Gastroesophageal sphincter (tissue), 4 donors: ENCODE results near the gene EPHA5. TPM values are rescaled to one million over a fixed set of nuclear protein-coding genes. Genes with fewer than 3 reads are reported as not detected.

Experiments used
- ATAC-seq: fragments of 150-250 bp; one replicate; pipeline ENCODE4 v1.9.1; 2016; ENCODE audit warnings: mild to moderate bottlenecking, moderate library complexity
- H3K27ac ChIP-seq, 4 donors: fragments of 200-600 bp; sonication (generic) in 3 of 4; 1 replicate in 3 of 4; 2 replicates in 1 of 4; pipeline ENCODE4 v1.5.1; 2016 to 2019
- H3K27me3 ChIP-seq: fragments of 200-600 bp; sonication (generic); one replicate; pipeline ENCODE4 v1.5.1; 2019
- H3K36me3 ChIP-seq, 2 donors: fragments of 200-600 bp; sonication (generic); one replicate each; pipeline ENCODE4 v1.5.1; 2019; ENCODE audit warnings: control low read depth in 1 of 2
- H3K4me1 ChIP-seq, 3 donors: fragments of 200-600 bp; sonication (generic); 1 replicate in 2 of 3; 2 replicates in 1 of 3; pipeline ENCODE4 v1.5.1; 2016 to 2019; ENCODE audit warnings: control low read depth in 2 of 3
- H3K4me3 ChIP-seq, 2 donors: fragments of 200-600 bp; sonication (generic); one replicate each; pipeline ENCODE4 v1.5.1; 2019; ENCODE audit warnings: mild to moderate bottlenecking in 1 of 2, moderate library complexity in 1 of 2
- H3K9me3 ChIP-seq, 3 donors: fragments of 200-600 bp; sonication (generic); one replicate each; pipeline ENCODE4 v1.5.1; 2017 to 2019; ENCODE audit warnings: control low read depth in 2 of 3
- EP300 ChIP-seq: sonication (generic); formaldehyde crosslinking; IDR thresholded peaks from one replicate; pipeline ENCODE4 v1.6.1; 2017; ENCODE audit warnings: antibody characterized with exemption, mild to moderate bottlenecking
- POLR2A ChIP-seq, 2 donors: fragments of 450-650 bp; IDR thresholded peaks; one replicate each; pipeline ENCODE4 v1.6.1; 2017; ENCODE audit warnings: antibody characterized with exemption in 2 of 2, mild to moderate bottlenecking in 2 of 2, moderate library complexity in 1 of 2
- POLR2AphosphoS5 ChIP-seq: sonication (generic); formaldehyde crosslinking; IDR thresholded peaks from one replicate; pipeline ENCODE4 v1.6.1; 2017; ENCODE audit warnings: antibody characterized with exemption
- WGBS, 2 donors: methylation state at CpG; one replicate each; pipeline ENCODE4 v1.1.5; 2018; ENCODE audit warnings: low coverage in 1 of 2; 5-methylcytosine and 5-hydroxymethylcytosine counted together
- total RNA-seq, 4 donors: library from RNA; depleted of rRNA; stranded (reverse); fragments of >200 nt; gene quantifications; one replicate each; pipeline ENCODE4 v1.1.0, GENCODE V29; 2016
- TF ChIP-seq, protein P1 (sequence below), 4 experiments: fragments of 200-600 bp in 2 of 4; fragments of 450-650 bp in 2 of 4; sonication (generic) in 1 of 4; IDR thresholded peaks; one replicate each; pipeline ENCODE4 v1.5.1; 2017 to 2019; ENCODE audit warnings: antibody characterized with exemption in 4 of 4, mild to moderate bottlenecking in 2 of 4, moderate library complexity in 2 of 4

The EPHA5 gene
- under 1 TPM; 0.10 to 0.78 (median 0.50) TPM for total RNA-seq

DNA sequence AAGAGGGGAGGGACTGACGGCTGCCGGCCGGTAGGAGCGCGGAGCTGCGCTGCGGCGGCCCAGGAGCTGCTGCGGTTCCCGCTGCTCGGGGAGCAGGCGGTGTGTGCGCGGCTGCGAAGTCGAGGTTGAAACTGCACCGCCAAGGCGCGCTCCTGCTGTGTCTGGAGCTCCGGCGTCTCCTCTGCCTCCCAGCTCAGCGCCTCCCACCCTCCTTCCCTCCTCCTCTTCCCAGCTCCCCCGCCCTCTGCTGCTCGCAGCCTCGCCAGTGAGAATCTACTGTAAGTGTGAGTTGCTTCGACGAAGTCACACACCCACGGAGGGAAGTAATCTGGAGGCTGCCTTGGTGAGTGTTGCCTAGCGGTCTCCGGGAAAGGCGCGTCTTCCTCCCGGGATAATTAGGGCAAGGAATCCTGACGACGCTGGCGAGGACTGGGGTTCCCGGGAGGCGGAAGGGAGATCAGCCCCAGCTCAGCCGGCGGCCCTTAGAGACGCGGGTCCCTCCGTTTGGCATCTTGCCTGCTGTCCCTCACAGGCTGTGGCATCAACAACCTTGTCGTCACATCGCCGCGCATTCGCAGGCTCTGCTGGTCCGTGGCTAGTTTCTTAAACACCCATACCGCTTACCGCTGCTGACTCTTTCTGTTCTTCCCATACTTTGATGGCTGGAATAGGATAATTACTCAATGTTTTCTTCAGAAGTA is at the start of gene EPHA5:
TSS of gene EPHA5 (minus strand) at position 159 of the 701 bp plus-strand sequence. CDS start 747 bp downstream, outside the sequence.
- TF ChIP-seq POLR2AphosphoS5, result peak; percentile 15
- no peak for TF ChIP-seq POLR2A (IDR thresholded peaks at IDR 0.05)
- TF ChIP-seq, protein P1, sequence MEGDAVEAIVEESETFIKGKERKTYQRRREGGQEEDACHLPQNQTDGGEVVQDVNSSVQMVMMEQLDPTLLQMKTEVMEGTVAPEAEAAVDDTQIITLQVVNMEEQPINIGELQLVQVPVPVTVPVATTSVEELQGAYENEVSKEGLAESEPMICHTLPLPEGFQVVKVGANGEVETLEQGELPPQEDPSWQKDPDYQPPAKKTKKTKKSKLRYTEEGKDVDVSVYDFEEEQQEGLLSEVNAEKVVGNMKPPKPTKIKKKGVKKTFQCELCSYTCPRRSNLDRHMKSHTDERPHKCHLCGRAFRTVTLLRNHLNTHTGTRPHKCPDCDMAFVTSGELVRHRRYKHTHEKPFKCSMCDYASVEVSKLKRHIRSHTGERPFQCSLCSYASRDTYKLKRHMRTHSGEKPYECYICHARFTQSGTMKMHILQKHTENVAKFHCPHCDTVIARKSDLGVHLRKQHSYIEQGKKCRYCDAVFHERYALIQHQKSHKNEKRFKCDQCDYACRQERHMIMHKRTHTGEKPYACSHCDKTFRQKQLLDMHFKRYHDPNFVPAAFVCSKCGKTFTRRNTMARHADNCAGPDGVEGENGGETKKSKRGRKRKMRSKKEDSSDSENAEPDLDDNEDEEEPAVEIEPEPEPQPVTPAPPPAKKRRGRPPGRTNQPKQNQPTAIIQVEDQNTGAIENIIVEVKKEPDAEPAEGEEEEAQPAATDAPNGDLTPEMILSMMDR (IDR thresholded peaks at IDR 0.05), result no peak
- peak; percentile 80 for ATAC-seq
- Histone ChIP-seq H3K27ac (peak within 1 kb of the TSS in 1 of 4 donors; percentile 37), H3K36me3 (no peaks in the 10 kb centered on the region), H3K4me3 (peak within 1 kb of the TSS; percentile 34 to 50), H3K27me3 (peaks cover 47% of the 10 kb centered on the region), H3K9me3 (no peaks in the 10 kb centered on the region), H3K4me1 (peaks cover 0 to 35% (median 13%) of the 10 kb centered on the region in 3 donors)
- WGBS, 2 donors, result 0 to 2% methylated on average over 18 to 32 of the region's 51 CpGs

DNA sequence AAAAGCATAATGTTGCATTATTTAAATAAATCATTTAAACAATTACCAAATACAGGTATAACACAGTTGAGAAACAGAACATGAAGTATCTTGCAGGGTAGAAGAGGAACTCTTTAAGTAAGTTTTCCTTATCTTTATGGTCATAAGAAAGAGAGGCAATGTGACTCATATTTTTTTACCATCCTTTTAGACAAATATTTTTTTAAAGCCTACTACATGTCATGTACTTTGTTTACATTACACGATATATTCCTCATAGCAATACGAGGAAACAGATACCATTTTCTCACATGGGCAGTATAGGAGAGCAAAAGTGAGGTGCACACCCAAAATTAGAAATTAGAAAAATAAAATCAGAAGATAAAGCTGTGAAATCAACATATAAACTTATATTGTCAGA is 49.3 kb upstream of the EPHA5 start:
- Histone ChIP-seq H3K27ac (no peak overlapping the region), H3K36me3 (no peaks in the 10 kb centered on the region), H3K4me1 (no peaks in the 10 kb centered on the region), H3K27me3 (no peaks in the 10 kb centered on the region), H3K9me3 (peaks cover 0 to 2% (median 0%) of the 10 kb centered on the region in 3 donors), H3K4me3 (no peak overlapping the region)
- ATAC-seq, result no peak
- WGBS, 2 donors, result 54 to 71% methylated on average over 2 of the region's 2 CpGs
- no peak for TF ChIP-seq POLR2AphosphoS5
- TF ChIP-seq POLR2A (IDR thresholded peaks at IDR 0.05), result no peak
- TF ChIP-seq, protein P1 (IDR thresholded peaks at IDR 0.05), result no peak
- TF ChIP-seq EP300, result no peak

DNA sequence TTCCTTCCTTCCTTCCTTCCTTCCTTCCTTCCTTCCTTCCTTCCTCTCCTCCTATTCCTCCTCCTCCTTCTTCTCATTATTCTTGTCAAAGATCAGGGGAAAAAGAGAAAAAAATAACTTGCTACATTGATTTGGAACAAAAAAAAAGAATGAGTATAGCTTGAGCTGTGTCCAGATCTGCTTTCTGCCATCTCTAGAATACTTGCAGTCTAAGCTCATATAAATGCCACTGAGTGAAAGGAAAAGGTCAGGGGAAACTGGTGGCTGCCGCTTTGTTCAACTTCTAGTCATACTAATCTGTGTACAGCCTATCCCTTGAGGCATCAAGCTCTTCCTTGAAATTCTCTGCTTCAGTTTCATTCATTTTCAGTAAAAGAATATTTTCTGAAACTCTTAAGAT is 28.3 kb upstream of the EPHA5 start:
- Histone ChIP-seq H3K36me3 (no peaks in the 10 kb centered on the region), H3K4me3 (no peak overlapping the region), H3K4me1 (no peaks in the 10 kb centered on the region), H3K9me3 (no peaks in the 10 kb centered on the region), H3K27ac (no peak overlapping the region), H3K27me3 (no peaks in the 10 kb centered on the region)
- ATAC-seq, result no peak
- TF ChIP-seq POLR2A (IDR thresholded peaks at IDR 0.05) (no peak), EP300 (no peak), POLR2AphosphoS5 (no peak)
- TF ChIP-seq, protein P1 (IDR thresholded peaks at IDR 0.05), result no peak
- WGBS, 2 donors, result 80 to 94% methylated on average over 1 of the region's 1 CpG

DNA sequence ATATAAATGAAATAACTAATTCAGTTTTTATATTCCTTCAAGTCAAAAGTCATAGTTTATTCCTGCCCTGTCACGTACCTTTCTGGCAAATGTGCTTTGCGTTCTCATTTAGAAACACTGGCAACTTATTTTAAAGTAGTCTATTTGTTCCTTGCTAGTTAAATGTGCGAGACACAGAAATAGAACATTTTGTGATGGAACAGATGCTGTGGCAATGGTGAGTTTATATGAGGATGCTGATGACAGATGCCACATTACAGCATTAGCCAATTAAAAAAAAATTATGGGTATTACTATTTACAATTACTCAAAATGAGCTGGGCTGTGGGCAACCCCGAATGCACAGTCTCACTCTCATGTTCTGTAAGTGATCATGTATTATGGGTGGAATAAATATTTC is 26.1 kb upstream of the EPHA5 start:
- Histone ChIP-seq H3K9me3 (no peaks in the 10 kb centered on the region), H3K4me3 (no peak overlapping the region), H3K27ac (no peak overlapping the region), H3K36me3 (no peaks in the 10 kb centered on the region), H3K4me1 (no peaks in the 10 kb centered on the region), H3K27me3 (no peaks in the 10 kb centered on the region)
- TF ChIP-seq EP300 (no peak), POLR2A (IDR thresholded peaks at IDR 0.05) (no peak), POLR2AphosphoS5 (no peak)
- TF ChIP-seq, protein P1 (IDR thresholded peaks at IDR 0.05), result no peak
- no peak for ATAC-seq
- WGBS, 2 donors, result 47 to 67% methylated on average over 4 of the region's 4 CpGs

DNA sequence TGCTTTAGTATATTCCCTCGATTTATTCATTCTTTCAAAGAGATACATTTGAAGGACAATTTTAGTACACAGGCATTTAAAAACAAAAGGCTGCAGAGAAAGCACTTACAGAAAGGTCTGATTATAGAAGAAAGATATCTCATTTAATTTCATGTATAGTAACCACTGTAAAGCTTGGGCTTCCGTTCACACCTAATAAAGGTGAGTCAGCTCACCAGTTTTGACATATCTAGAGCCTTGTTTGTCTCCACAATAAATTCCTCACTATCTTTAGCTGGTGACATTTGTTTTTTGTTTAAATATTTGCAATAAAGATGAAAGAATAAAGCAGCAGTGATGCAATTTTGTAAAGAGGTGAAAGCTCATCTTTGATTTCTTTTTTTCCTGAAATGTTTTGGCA is 1.1 kb upstream of the EPHA5 start:
- Histone ChIP-seq H3K4me3 (no peak overlapping the region), H3K9me3 (no peaks in the 10 kb centered on the region)
- no peak for ATAC-seq

More for the DNA sequence above, 1.1 kb upstream of the EPHA5 start:
- WGBS, 2 donors, result 42 to 50% methylated on average over 2 of the region's 2 CpGs
- peaks cover 38% of the 10 kb centered on the region for H3K27me3 ChIP-seq
- no peak overlapping the region for H3K27ac ChIP-seq
- TF ChIP-seq EP300 (no peak), POLR2A (IDR thresholded peaks at IDR 0.05) (no peak), POLR2AphosphoS5 (no peak)
- TF ChIP-seq, protein P1 (IDR thresholded peaks at IDR 0.05), result no peak
- H3K36me3 ChIP-seq, result no peaks in the 10 kb centered on the region
- H3K4me1 ChIP-seq, result peaks cover 0 to 35% (median 13%) of the 10 kb centered on the region in 3 donors
